NCI-H2196 (cell line): ENCODE results near the gene AFMID.

Source experiments
- DNase-seq: peaks from one replicate; lab custom pipeline; 2025; ENCODE audit not compliant: unreplicated experiment; lab: John Stamatoyannopoulos, UW

Gene AFMID

DNA sequence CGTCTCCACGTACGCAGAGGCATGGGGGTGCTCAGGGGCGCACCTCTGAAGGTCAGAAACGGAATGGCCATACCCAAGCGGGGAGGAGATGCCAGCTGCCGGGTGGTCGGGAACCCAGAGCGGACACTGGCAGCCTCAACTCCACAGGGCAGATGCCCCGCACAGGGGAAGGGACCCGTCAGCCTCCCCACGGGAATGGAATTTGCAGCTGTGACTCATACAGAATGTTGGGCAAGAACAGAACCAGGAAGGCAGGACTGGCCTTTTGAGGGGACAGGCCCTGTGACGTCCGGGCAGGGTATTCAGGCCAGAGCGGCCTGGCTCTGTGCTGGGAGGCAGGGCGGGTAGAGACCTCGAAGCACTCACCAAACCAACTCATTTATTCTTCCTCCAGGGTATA lies 7.8 kb upstream of the AFMID start:
- DNase-seq: no peak

DNA sequence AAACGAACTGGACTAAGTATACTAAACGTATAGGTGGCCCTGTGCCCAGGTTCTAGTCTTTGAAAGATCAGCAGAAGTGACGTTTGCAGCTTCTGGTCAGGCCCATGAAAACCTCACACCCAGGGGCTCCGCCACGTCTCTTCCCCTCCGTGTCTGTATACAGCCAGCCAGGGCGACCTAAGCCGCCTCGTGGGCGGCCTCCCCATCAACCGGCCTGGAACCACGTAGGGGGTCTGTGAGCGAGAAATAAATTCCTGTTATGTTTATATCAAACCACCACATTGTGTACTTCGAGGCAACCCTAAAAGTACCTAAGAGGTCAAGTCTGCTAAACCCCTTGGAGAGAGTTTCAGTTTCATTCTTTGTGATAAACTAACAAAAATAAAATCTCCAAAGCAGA lies 7.1 kb upstream of the AFMID start:
- no peak for DNase-seq

DNA sequence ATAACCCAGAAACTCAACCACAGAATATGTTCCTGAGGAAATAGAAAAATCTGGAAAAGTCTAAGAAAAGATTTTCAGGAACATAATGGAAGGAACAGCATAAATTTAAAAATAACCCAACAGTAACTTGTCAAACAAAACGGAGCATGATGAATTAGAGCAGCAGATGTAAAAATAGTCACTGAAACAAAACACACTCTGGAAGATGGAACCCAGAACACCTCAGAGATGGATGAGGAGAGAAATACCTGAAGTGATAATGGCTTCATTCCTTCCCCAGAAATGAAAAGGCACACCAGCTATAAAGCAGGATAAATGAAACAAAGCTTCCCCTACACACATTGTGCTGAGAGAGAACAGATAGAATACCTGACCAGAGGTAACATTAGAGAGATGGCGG lies 6.7 kb upstream of the AFMID start:
- no peak for DNase-seq

DNA sequence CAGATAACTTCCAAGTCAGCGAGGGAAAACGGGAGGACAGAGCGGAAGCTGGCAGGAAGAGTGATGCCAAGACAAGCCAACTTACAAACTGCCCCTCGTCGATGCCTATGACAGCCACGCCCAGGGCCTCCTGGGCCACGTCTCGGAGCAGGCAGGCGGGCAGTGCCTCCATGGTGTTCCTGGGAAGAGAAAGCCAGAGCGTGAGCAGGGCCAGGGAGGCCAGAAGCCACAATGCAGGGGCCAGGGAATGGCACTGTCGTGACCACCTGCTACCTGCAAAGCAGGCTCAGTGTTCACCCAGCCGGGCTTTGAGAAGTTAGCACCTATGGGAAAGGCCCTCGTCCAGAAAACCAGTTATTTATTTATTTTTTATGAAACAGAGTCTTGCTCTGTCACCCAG lies 4.7 kb upstream of the AFMID start:
- DNase-seq: no peak

DNA sequence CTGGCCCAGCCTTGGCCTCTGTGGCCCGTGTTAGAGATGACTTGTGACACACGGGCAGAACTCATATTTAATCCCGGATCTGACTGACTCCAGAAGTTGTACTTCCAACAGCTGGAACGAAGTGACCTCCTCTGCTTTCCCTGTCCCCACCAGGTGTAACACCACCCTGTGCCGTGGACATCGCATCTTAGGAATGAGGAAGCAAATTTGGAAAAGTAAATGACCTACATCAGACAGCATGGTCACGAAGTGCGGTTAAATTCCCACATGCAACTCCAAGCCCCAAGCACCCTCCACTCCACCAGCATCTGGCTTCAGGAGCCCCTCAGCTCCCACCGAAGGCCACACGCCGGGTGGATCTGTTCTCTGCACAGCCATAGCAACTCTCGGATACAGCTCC lies 3.2 kb upstream of the AFMID start:
- DNase-seq: no peak

DNA sequence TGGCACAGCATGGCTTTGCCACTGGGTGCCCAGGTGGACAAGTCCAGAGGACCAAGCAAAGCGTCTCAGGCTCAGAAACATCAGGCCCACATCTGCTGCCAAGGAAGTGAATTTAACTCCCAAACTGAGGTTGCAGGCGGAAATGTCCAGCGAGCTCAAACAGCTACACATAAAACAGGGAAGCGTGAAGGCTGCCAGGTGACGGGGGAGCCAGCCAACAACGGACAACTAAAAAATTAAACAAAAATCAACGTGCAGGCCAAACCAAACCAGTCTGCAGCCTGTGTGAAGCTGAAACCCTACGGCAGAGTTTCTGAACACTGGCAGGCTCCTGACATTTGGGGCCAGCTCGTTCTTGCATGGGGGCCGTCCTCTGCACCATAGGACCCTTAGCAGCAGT lies 2.8 kb upstream of the AFMID start:
- DNase-seq: no peak

DNA sequence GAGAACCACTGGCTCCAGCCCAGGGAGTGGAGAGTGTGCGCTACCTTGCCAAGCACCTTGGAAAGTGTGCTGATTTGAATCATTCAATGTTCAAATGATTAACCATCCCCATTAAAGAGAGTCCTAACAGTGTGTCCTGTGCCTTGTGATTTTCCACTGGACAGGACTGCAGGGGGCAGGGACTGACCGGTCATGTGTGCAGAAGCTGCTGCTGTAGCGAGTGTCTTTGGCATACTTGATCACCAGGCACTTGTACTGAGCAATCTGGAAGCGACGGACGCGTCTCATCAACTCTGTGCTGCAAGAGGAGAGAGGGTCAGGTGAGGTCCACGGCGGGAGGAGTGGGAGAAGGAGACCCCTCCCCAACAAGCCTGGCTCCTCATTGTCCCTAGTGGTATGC lies 2.3 kb upstream of the AFMID start:
- no peak for DNase-seq

DNA sequence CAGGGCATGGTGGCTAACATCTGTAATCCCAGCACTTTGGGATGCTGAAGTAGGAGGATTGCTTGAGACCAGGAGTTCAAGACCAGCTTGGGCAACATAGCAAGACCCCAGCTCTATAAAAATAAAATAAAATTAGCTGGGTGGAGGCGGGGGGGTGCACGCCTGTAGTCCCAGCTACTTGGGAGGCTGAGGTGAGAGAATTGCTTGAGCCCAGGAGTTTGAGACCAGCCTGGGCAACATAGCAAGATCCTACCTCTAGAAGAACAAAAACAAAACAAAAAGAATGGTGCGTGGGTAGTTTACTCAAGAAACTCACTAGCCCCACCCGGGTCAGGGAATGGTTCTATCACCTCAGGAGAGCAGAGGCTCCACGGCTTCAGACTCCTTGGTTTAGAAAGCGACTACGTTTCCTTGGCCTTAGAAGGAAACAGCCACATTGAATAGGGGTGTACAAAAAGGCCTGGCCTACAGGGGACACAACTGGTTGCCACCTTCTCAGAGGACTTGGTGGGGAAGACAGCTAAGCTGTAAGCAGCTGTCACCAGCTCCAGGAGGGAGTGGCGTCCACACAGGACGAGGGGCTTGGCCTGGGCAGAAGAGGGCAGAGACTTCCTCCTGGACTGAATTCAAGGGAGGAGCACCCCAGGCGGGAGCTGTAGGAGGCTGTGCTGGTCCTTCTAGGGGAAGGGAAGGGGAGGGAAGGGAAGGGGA lies 1.0 kb upstream of the AFMID start:
- DNase-seq: peak; percentile 64

DNA sequence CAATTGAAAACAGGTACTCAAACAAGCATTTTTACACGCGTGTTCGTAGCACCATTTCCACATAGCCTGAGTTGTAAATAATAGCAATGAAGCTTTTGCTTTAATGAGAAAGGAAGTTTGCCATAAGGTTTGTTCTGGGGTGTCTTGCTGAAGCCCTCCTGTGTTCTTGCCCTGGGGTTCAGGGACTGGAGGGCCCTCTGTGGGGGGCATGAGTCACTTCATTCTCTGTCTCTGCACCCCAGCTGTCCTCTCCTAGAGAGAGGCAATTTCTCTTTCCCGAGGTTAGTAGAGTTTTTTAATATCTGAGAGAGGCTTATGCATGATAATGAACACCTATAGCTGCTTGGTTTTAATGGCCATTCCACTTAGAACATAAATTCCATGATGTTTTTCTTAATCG lies 9.6 kb downstream of the AFMID start:
- no peak for DNase-seq

DNA sequence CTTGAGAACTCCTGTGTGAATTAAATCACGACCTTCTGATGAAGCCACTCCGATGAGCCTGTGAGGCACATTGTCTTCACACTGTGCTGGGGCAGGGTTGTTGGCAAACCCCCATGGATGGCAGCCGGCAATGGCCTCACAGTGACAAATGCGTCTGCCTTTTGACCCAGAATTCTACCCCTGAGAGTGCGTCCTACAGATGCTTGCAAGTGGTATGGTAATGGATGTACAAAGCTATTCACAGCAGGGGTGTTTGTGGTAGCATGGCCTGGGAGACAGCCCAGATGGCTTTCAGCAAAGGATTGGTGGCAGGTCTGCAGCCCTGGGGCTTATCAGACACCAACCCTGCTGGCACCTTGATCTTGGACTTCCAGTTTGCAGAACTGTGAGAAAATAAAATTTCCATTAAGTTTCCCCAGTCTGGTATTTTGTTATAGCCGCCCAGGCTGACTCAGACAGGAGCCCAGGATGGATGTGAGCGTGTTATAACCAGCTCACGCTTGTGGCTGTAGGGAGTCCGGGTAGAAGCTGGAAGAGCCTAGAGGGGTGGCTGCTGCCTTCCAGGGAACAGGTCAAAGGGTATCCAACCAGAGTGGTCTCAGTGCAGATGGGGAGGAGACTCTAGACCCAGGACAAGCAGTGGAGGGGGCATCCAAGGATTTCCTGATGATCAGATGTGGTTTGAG lies 10.1 kb downstream of the AFMID start:
- DNase-seq: no peak

DNA sequence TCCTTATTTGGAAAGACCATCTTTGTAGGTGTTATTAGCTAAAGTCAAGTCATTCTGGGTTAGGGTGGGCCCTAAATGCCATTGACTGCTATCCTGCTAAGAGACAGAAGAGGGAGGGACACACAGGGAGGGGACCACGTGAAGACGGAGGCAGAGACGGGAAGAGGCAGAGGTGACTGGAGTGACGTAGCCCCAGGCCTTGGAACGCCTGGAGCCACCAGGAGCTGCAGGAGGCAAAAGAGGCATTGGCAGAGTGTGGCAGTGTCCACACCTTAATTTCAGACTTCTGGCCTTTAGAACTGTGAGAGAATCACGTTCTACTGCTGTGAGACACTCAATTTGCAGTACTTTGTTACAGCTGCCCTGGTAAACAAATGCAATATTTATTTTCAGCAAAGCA lies 13.3 kb downstream of the AFMID start:
- DNase-seq: no peak

DNA sequence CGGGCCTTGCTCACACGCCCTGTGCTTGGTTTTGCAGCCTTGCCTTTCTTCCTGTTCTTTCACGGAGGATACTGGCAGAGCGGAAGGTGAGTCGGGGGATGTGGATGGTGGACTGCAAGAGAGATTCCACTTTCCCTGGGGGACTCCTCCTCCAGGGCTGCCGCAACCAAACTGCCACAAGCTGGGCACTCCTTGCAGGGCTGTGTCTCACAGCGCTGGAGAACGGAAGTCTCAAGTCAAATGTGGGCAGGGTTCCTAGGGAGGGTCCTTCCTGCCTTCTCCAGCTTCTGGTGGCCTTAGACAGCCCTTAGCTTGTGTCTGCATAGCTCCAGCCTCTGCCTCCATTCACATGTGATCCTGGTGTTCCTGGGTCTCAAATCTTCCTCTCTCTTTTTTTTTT lies 15.5 kb downstream of the AFMID start:
- no peak for DNase-seq

DNA sequence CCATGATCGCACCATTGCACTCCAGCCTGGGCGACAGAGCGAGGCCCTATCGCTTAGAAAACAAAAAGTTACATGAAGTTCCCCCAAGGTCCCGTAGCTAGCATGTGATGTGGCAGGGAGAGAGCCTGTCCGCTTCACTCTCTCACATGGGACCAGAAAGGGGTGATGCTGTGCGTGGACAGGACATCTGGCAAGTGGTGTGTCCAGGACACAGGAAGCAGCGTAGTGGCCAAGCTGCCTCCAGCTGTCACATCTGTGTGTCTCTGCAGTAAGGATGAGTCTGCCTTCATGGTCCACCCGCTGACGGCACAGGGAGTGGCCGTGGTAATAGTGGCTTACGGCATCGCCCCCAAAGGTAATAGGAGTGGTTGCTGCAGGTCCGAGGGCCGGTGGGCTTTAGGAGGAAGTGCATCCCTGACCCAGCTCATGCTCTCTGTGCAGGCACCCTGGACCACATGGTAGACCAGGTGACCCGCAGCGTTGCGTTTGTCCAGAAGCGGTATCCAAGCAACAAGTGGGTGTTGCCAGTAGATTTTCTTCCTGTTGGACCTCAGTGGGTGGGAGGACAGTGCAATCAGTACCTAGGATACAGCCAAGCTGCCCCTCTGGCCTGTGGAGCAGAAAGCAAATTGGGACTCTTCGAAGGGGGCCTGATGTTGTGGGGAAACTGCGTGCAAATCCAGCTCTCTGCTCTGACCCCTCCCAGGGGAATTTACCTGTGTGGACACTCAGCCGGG lies 17.4 kb downstream of the AFMID start:
- no peak for DNase-seq

DNA sequence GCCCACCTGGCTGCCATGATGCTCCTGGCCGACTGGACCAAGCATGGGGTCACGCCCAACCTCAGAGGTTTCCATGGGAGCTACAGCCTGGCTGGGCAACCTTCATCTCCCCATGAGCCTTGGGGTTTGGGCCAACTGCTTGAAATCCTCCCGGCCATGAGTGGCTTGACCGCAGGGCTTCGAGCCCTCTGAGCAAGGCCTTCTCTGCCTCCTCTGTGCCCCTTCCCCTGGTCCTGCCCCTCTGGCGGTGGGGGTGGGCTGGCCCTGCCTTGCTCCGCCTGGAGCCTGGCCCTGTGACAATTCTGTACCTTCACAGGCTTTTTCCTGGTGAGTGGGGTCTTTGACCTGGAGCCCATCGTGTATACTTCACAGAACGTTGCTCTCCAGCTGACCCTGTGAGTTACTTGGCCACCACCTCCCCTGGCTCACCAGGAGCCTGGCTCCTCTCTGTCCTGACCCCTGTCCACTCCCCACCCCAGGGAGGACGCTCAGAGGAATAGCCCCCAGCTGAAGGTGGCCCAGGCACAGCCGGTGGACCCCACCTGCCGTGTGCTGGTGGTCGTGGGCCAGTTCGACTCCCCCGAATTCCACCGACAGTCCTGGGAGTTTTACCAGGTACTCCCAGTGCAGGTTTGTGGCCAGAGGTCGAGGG lies 18.1 kb downstream of the AFMID start:
- DNase-seq: no peak

DNA sequence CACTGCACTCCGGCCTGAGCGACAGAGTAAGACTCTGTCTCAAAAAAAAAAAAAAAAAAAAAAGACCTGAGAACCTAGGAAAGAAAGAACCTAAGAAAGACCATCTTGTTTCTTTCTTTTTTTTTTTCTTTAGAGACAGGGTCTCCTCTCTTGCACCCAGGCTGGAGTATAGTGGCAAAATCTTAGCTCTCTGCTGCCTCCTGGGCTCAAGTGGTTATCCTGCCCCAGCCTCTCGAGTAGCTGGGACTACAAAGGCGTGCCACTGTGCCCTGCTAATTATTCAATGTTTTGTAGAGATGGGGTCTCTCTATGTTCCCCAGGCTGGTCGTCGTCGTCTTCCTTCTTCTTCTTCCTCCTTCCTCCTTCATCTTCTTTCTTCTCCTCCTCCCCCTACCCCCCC lies 19.1 kb downstream of the AFMID start:
- DNase-seq: no peak

DNA sequence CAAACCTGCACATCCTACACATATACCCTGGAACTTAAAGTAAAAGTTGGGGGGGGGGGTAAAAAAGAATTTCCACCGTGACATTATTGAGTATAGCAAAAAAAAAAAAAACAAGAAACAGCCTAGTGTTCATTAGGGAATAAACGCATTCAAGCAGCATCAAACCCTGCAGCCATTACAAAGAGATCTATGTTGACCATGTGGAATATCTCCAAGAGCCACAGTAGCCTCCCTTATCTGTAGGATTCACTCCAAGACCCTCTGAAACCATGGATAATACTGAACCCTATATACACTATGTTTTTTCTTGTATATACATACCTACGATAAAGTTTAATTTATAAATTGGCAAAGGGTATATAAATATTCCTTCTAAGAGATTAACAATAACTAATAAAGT lies 21.3 kb downstream of the AFMID start:
- no peak for DNase-seq

DNA sequence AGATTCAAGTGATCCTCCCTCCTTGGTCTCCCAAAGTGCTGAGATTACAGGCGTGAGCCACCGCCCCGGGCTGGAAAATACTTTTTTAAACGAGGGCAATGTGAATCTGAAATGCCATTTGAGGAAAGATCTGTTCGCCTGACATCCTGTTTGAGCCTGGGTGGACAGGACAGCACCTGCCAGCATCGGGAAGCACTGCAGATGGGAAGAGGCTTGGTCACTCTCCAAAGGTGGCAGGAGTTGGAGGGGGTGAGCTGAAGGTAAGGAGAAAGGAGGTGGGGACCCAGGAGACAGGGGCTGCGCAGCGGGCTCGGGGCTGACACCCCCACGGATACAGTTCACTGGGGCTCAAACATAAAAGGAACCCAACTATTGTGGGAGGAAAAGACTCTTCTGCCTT lies 22.9 kb downstream of the AFMID start:
- no peak for DNase-seq

DNA sequence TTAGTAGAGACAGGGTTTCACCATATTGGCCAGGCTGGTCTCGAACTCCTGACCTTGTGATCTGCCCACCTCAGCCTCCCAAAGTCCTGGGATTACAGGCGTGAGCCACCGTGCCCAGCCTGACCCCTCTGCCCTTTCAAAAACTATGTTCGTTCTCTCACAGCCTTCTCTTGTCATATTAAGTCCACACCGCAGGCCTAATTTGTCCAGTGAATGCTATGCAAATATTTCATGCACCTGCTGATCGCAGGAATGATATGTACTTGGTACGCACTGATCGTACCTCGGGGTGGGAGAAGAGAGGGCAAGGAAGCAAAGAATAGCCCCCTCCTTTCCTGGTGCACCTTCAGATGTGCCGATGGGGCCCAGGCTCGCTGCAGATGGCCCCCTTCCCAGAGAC lies 23.9 kb downstream of the AFMID start:
- DNase-seq: peak; percentile 25

DNA sequence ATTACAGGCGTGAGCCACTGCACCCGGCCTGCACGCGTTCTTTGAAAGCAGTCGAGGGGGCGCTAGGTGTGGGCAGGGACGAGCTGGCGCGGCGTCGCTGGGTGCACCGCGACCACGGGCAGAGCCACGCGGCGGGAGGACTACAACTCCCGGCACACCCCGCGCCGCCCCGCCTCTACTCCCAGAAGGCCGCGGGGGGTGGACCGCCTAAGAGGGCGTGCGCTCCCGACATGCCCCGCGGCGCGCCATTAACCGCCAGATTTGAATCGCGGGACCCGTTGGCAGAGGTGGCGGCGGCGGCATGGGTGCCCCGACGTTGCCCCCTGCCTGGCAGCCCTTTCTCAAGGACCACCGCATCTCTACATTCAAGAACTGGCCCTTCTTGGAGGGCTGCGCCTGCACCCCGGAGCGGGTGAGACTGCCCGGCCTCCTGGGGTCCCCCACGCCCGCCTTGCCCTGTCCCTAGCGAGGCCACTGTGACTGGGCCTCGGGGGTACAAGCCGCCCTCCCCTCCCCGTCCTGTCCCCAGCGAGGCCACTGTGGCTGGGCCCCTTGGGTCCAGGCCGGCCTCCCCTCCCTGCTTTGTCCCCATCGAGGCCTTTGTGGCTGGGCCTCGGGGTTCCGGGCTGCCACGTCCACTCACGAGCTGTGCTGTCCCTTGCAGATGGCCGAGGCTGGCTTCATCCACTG lies 27.0 kb downstream of the AFMID start, which contains the start of gene BIRC5:
BIRC5 (plus strand) TSS at position 238 of the 690 bp plus-strand sequence; CDS start at position 302, 64 bp downstream.
- peak; percentile 98 for DNase-seq

DNA sequence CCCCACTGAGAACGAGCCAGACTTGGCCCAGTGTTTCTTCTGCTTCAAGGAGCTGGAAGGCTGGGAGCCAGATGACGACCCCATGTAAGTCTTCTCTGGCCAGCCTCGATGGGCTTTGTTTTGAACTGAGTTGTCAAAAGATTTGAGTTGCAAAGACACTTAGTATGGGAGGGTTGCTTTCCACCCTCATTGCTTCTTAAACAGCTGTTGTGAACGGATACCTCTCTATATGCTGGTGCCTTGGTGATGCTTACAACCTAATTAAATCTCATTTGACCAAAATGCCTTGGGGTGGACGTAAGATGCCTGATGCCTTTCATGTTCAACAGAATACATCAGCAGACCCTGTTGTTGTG lies 27.5 kb downstream of the AFMID start:
- no peak for DNase-seq
